ENCODE measurements around the gene NCOA5. TPM values are rescaled to one million over a fixed set of nuclear protein-coding genes. Genes with fewer than 3 reads are reported as not detected.

NCOA5 gene
- total RNA-seq, 1 experiment from 2014 or later, result 16.5 TPM

GRCh38 chr20:46111028-46111835 is 21.5 kb upstream of the NCOA5 start (continued):
- TF ChIP-seq ZSCAN18 (CRISPR knock-in tag; IDR thresholded peaks at IDR 0.05) (no peak), ZNF317 (CRISPR knock-in tag; IDR thresholded peaks at IDR 0.05; ENCODE audit: borderline replicate concordance, low read depth) (no peak), HMGXB4 (CRISPR knock-in tag; IDR thresholded peaks at IDR 0.05) (no peak), ATF2 (CRISPR knock-in tag; IDR thresholded peaks at IDR 0.05; ENCODE audit: borderline replicate concordance, low read depth) (no peak), ZBTB43 (CRISPR knock-in tag; IDR thresholded peaks at IDR 0.05) (no peak), CREM (CRISPR knock-in tag; IDR thresholded peaks at IDR 0.05) (no peak), FOXJ3 (CRISPR knock-in tag; IDR thresholded peaks at IDR 0.05; ENCODE audit: borderline replicate concordance) (no peak)

- DNase-seq (ENCODE audit: low spot score), result no peak
- H3K27ac Mint-ChIP-seq, result no peak overlapping the region
- ChIA-PET CTCF (interaction anchor here (1.1 to 1.9 kb wide), 2 partner anchors 9 to 86 kb away, joined by 3 to 6 read pairs; no protein-coding TSS in a partner anchor), POLR2A (no interaction called here)
- no peaks in the 10 kb centered on the region for H3K36me3 Mint-ChIP-seq
- peaks cover 32% of the 10 kb centered on the region for H3K27me3 Mint-ChIP-seq (ENCODE audit: low read depth)
- no peaks in the 10 kb centered on the region for H3K9me3 Mint-ChIP-seq
- H3K4me3 Mint-ChIP-seq, result no peak overlapping the region
- TF ChIP-seq PRDM15 (CRISPR knock-in tag; IDR thresholded peaks at IDR 0.05) (no peak), KAT7 (CRISPR knock-in tag; IDR thresholded peaks at IDR 0.05; ENCODE audit: borderline replicate concordance) (no peak), ZNF263 (CRISPR knock-in tag; IDR thresholded peaks at IDR 0.05; ENCODE audit: low read depth) (no peak), NFE2L1 (CRISPR knock-in tag; IDR thresholded peaks at IDR 0.05) (no peak), ESRRA (CRISPR knock-in tag; IDR thresholded peaks at IDR 0.05; ENCODE audit: borderline replicate concordance) (no peak), FOXP1 (CRISPR knock-in tag; IDR thresholded peaks at IDR 0.05; ENCODE audit: borderline replicate concordance) (no peak), ZNF396 (CRISPR knock-in tag; IDR thresholded peaks at IDR 0.05; ENCODE audit: borderline replicate concordance) (no peak), ZNF138 (CRISPR knock-in tag; conservative IDR thresholded peaks at IDR 0.05) (no peak), FOXJ3 (CRISPR knock-in tag; IDR thresholded peaks at IDR 0.05; ENCODE audit: borderline replicate concordance) (no peak), GABPB1 (CRISPR knock-in tag; IDR thresholded peaks at IDR 0.05) (no peak), E2F4 (CRISPR knock-in tag; IDR thresholded peaks at IDR 0.05; ENCODE audit: borderline replicate concordance, low read depth) (no peak), E2F1 (CRISPR knock-in tag; IDR thresholded peaks at IDR 0.05) (no peak), TEAD4 (CRISPR knock-in tag; IDR thresholded peaks at IDR 0.05) (no peak), ATF1 (CRISPR knock-in tag; IDR thresholded peaks at IDR 0.05) (no peak), ERG (CRISPR knock-in tag; IDR thresholded peaks at IDR 0.05) (no peak), ZNF232 (CRISPR knock-in tag; IDR thresholded peaks at IDR 0.05) (no peak)
- H3K4me1 Mint-ChIP-seq, result no peaks in the 10 kb centered on the region
- ATAC-seq, result no peak
These were observed 19.2 kb upstream of the NCOA5 start for GRCh38 chr20:46108976-46109375.
